Ovary (tissue), 3 donors: Measurements from ENCODE around the gene COL6A2.

ENCODE experiments used
- CTCF ChIP-seq, 3 donors: fragments of 450-650 bp in 2 of 3; fragments of 200-600 bp in 1 of 3; IDR thresholded peaks; one replicate each; pipeline versions ENCODE4 v1.5.1 to v1.8.0; 2016 to 2022; ENCODE audit warnings: antibody characterized with exemption in 3 of 3, mild to moderate bottlenecking in 1 of 3
- POLR2A ChIP-seq: fragments of 450-650 bp; IDR thresholded peaks from one replicate; pipeline ENCODE4 v1.6.1; 2017; ENCODE audit warnings: antibody characterized with exemption, mild to moderate bottlenecking, moderate library complexity
- donor health status: DM: no; HTN: no; CAD: no.

GRCh38 chr21:46135782-46136395, 38.0 kb downstream of the COL6A2 start:
- no peak for TF ChIP-seq POLR2A
- TF ChIP-seq CTCF (IDR thresholded peaks at IDR 0.05) = no peak
